ES-I3 (cell line): Measurements from ENCODE around the gene DPP4.
"Not testable (repeated sequence)": the region's sequence is repeated elsewhere in the genome, so short reads cannot be mapped to it uniquely, and the experiment has no call there.

Experiments
- H3K36me3 ChIP-seq: 2 replicates; pipeline ENCODE4 v1.6.1; 2013; ENCODE audit warnings: mild to moderate bottlenecking, low read length, control low read depth, moderate library complexity; ENCODE audit not compliant: insufficient read depth
- H3K4me1 ChIP-seq: 2 replicates; pipeline ENCODE4 v1.6.1; 2013; ENCODE audit warnings: mild to moderate bottlenecking, control low read depth, low read length; ENCODE audit not compliant: insufficient read depth
- H3K9ac ChIP-seq: 2 replicates; pipeline ENCODE4 v1.6.1; 2013; ENCODE audit warnings: low read depth, mild to moderate bottlenecking, low read length, moderate library complexity
- H3K9me3 ChIP-seq: 2 replicates; pipeline ENCODE4 v1.6.1; 2013; ENCODE audit warnings: mild to moderate bottlenecking, low read length, moderate library complexity; ENCODE audit not compliant: control insufficient read depth, insufficient read depth

The DPP4 gene

GRCh38 chr2:161988589-161988988, 85.4 kb downstream of the DPP4 start:
- no peak overlapping the region for H3K9ac ChIP-seq
- no peaks in the 10 kb centered on the region for H3K9me3 ChIP-seq
- H3K4me1 ChIP-seq: no peaks in the 10 kb centered on the region; the same call in 1 of the 2 replicates
- H3K36me3 ChIP-seq: no peaks in the 10 kb centered on the region

- H3K9ac ChIP-seq: no peak overlapping the region
- H3K9me3 ChIP-seq: no peaks in the 10 kb centered on the region
- H3K36me3 ChIP-seq: no peaks in the 10 kb centered on the region
- no peaks in the 10 kb centered on the region; the same call in 1 of the 2 replicates for H3K4me1 ChIP-seq
Measured at GRCh38 chr2:161987311-161987710, 86.7 kb downstream of the DPP4 start.

GRCh38 chr2:161983866-161984265, 90.1 kb downstream of the DPP4 start:
- Histone ChIP-seq H3K4me1 (no peaks in the 10 kb centered on the region), H3K9me3 (no peaks in the 10 kb centered on the region), H3K36me3 (no peaks in the 10 kb centered on the region), H3K9ac (no peak overlapping the region)

- Histone ChIP-seq H3K9me3 (no peaks in the 10 kb centered on the region), H3K9ac (no peak overlapping the region), H3K36me3 (no peaks in the 10 kb centered on the region), H3K4me1 (no peaks in the 10 kb centered on the region)
Measured at GRCh38 chr2:161983331-161983651, 90.7 kb downstream of the DPP4 start.

- Histone ChIP-seq H3K9me3 (no peaks in the 10 kb centered on the region), H3K36me3 (no peaks in the 10 kb centered on the region), H3K4me1 (no peaks in the 10 kb centered on the region), H3K9ac (no peak overlapping the region)
Measured at GRCh38 chr2:161982548-161983330, 91.3 kb downstream of the DPP4 start.

GRCh38 chr2:161981679-161982250, 92.2 kb downstream of the DPP4 start:
- Histone ChIP-seq H3K4me1 (no peaks in the 10 kb centered on the region), H3K9ac (no peak overlapping the region), H3K9me3 (no peaks in the 10 kb centered on the region), H3K36me3 (no peaks in the 10 kb centered on the region)

- Histone ChIP-seq H3K9me3 (no peaks in the 10 kb centered on the region), H3K4me1 (no peaks in the 10 kb centered on the region), H3K36me3 (no peaks in the 10 kb centered on the region), H3K9ac (no peak overlapping the region)
Measured at GRCh38 chr2:161980976-161981375, 93.0 kb downstream of the DPP4 start.

GRCh38 chr2:161979490-161979889, 94.5 kb downstream of the DPP4 start:
- Histone ChIP-seq H3K9ac (no peak overlapping the region), H3K36me3 (no peaks in the 10 kb centered on the region), H3K4me1 (no peaks in the 10 kb centered on the region), H3K9me3 (no peaks in the 10 kb centered on the region)

- H3K9me3 ChIP-seq, H3K4me1 ChIP-seq, H3K9ac ChIP-seq, H3K36me3 ChIP-seq: not testable (repeated sequence)
Measured at GRCh38 chr2:161977926-161978325, 96.1 kb downstream of the DPP4 start.

GRCh38 chr2:161976917-161977316, 97.1 kb downstream of the DPP4 start:
- Histone ChIP-seq H3K9me3 (no peaks in the 10 kb centered on the region), H3K36me3 (no peaks in the 10 kb centered on the region), H3K9ac (no peak overlapping the region), H3K4me1 (no peaks in the 10 kb centered on the region)

GRCh38 chr2:161976295-161976694, 97.7 kb downstream of the DPP4 start:
- Histone ChIP-seq H3K36me3 (no peaks in the 10 kb centered on the region), H3K9ac (no peak overlapping the region), H3K4me1 (no peaks in the 10 kb centered on the region), H3K9me3 (no peaks in the 10 kb centered on the region)

GRCh38 chr2:161975813-161976160, 98.2 kb downstream of the DPP4 start:
- Histone ChIP-seq H3K9me3 (no peaks in the 10 kb centered on the region), H3K4me1 (no peaks in the 10 kb centered on the region), H3K9ac (no peak overlapping the region), H3K36me3 (no peaks in the 10 kb centered on the region)

- H3K4me1 ChIP-seq: no peaks in the 10 kb centered on the region
- H3K36me3 ChIP-seq: no peaks in the 10 kb centered on the region
- H3K9me3 ChIP-seq: no peaks in the 10 kb centered on the region
- H3K9ac ChIP-seq: no peak overlapping the region
Measured at GRCh38 chr2:161975062-161975812, 98.8 kb downstream of the DPP4 start.

GRCh38 chr2:161974461-161974860, 99.6 kb downstream of the DPP4 start:
- Histone ChIP-seq H3K9me3 (no peaks in the 10 kb centered on the region), H3K36me3 (no peaks in the 10 kb centered on the region), H3K4me1 (no peaks in the 10 kb centered on the region), H3K9ac (no peak overlapping the region)

- Histone ChIP-seq H3K9me3 (no peaks in the 10 kb centered on the region), H3K4me1 (no peaks in the 10 kb centered on the region), H3K36me3 (no peaks in the 10 kb centered on the region), H3K9ac (no peak overlapping the region)
Measured at GRCh38 chr2:161972866-161973265, 101.1 kb downstream of the DPP4 start.
